ENCODE measurements around the gene ANO4.

Gene ANO4

GRCh38 chr12:100820314-100820713, 25.7 kb downstream of the ANO4 start:
- DNase-seq: no peak

DNA sequence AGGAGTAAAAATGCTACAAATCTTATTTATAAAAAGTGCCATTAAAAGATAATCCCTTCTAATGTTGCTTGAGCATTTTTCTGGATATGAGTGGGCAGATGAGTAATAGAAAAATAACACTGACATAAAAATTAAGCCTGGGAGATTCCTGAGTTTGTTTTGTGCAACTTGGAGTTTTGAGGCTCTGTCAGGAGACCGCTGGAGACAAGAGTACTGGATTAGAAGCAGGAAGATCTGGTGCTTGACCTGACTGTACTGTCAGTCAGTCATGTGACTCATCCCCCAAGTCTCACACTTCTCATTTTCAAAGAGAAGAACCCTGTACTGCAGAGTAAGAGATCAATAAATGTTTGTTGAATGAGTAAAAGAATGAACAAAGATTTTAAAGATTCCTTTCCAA, 29.4 kb downstream of the ANO4 start:
- no peak for DNase-seq

GRCh38 chr12:100824476-100824875, 29.9 kb downstream of the ANO4 start:
- no peak for DNase-seq

GRCh38 chr12:100826323-100826722, 31.7 kb downstream of the ANO4 start:
- no peak for DNase-seq

- DNase-seq: no peak
These were observed 33.4 kb downstream of the ANO4 start for GRCh38 chr12:100827901-100828520.

DNA sequence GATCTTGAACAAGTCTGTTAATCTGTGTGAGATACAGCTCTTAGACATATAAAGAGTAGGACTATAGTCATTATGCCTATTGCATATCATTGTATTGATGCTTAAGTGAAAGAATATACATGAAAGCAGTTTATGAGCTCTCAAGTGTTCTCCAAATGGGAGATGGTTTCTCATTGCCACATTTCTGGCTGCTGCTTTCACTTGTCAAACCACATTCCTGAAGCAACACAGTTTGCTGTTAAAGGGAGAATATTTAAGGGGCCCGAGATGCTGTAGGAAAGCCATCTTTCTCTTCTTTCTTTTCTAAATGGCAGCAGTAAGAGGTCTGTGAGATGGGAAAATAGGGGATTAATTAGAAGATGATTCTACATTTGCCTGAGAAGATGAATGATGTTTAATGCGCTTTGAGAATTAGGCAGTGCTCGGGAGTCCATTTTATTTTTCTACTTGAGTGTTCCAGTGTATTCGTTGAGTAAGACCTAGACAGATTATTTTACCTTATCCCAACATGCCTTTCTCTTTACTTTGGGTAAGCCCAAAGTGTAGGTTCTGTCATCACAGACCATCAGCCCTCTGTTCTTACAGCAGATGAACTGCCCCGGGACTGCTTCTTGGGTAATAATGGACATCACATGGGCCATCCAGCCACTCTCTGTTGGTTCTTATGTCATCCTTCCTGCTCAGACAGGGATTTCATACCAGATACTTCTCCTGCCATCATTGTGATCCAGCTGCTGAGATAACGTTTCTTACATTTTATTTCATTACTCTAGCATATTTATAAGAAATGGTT, 35.6 kb downstream of the ANO4 start:
- no peak for DNase-seq

DNA sequence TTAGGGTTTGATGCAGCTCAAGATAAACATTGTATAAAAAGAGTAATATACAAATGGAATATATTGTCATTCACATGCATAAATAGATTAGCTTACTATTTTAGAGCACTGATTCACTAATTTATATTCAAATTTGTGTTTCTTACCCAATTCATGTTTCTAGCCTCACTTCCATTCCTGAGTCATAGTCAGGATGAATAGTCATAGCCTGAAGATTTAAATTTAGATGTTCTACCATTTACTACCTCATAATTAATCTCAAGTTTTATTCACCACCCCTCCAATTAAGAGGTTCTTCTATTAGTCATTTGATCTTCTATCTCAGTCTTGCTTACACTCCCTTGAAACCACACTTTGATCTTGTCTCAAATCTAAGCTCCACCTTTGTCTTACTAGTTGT, 38.7 kb downstream of the ANO4 start:
- no peak for DNase-seq

DNA sequence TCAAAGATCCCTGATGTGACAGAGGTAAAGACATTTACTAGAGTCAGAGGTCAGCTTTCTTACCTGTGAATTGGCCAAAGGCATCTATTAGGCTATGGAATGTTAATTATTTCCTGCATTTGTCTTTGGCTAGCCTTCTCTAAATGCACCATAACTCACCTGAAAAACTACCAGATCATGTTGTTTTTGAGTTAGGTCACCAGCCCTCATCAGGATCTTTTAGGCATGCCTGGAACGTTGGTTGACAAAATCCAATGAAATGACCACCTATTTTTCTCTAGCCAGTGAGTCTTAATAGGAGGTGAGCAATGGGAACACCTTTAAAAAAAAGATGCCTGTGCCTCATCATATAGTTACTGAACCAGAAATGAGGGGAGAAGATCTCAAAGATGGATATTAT, 46.2 kb downstream of the ANO4 start:
- DNase-seq: no peak

DNA sequence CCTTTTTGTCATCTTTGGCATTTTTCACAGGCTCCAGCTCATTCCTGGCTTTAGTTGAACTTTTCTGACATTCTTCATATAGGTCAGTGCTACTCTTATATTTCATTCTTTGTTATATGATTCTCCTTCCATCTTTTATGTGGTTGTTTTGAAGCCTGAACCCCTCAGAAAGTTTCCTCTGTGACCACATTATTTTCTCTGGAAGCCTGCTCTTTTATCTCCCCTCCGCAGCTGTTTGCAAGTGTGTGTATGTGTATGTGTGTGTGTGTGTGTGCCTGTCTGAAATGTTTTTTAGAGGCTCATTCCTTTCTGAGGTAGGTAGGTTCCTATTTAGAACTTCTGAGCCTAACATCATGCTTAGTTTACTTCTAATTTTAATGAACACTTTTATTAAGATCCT, 47.6 kb downstream of the ANO4 start:
- no peak for DNase-seq

GRCh38 chr12:100843061-100843460, 48.5 kb downstream of the ANO4 start:
- DNase-seq: no peak

DNA sequence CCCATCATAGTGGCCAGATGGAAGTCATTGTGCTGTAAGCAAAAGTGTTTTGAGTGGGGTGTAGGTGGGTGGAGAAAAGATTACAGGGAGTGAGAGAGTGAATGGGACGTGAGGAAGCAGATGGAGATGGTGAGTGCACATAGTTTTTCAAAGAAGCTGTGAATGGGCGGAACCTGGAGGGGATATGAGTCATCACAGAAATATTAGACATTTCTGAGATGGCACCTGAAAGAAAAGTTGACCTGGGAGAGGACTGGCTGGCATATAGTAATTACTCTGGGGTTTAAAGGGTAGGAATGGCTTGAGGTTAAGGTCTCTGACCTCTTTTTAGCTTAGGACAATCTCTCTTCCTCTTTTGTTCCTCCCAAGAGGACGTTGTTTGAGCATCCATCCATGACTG, 50.5 kb downstream of the ANO4 start:
- no peak for DNase-seq

DNA sequence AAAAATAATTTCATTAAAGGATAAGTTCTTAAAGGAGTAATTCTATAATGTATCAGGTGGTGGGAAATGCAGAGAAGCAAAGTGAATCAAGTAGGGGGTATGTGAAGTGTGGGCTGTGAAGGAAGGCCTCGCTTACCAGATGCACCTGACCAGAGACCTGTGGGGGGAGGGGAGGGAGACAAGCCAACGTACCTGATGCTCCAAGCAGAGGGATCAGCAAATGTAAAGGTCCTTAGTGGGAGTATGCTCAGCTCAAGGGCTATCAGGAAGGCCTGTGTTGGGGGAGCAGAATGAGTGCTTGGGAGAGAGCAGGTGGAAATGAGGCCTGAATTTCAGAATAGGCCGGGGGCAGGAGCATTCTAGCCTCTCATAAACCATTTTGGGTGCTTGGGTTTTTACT, 57.1 kb downstream of the ANO4 start:
- no peak for DNase-seq

DNA sequence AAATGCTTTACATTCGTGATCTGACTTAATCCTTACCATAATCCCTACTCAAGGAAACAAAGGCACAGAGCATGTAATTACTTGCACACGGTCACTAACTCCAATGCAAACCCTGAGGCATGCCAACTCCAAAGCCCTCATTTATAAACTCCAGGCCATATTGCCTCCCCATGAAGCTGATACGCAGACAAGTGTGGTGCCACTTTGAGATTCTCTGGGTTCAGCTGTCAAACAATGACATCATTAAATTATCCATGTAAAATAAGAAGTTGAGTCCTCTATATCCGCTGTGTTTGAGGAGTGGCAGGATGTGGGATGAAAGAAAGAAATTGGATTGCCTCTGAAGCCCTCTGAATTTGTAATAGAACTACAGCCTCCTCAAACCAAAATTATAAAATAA, 62.8 kb downstream of the ANO4 start:
- no peak for DNase-seq

GRCh38 chr12:100857971-100858370, 63.4 kb downstream of the ANO4 start:
- DNase-seq: no peak

DNA sequence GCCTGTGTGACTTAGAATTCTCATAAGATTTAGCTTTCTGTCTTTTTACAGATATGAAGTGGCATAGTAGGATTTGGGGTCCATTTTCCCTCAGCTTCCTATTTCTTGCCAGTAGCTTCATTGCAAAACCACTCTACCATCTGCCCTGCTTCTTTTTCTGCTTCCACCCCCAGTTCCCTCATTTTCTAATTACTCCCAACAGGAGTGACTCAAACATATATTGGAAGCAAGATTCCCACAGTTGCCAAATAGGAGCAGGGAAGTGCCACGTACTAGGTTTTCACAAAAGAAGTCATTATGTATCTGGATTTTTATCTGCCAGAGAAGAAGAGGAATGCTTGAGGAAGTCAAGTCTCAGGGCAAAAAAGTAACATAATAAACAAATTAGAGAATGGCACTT, 64.1 kb downstream of the ANO4 start:
- no peak for DNase-seq

DNA sequence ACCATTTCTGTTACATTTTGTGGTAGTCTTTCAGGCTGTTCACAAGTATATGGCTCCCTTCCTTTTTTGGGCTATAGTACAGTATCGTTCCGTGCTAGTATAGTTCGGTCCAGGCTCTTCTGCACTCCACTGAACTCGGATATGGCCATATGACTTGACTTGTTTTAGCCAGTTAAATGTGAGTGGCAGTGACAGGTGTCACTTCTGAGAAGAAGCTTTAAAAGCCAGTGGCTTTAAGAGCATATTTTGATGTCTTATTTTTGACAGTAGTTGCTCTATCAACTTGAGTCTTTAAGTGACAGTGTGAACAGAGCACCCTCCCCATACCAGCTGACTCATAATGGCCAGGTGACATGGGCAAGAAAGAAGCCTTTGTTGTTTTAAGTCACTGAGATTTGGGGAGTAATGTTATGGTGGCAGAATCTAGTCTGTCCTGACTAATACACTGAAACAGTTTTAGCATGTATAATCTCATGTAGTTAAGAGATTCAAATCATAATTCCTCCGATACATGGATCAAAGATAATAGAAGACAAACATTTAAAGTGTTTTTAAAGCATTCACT, 64.6 kb downstream of the ANO4 start:
- DNase-seq: no peak

DNA sequence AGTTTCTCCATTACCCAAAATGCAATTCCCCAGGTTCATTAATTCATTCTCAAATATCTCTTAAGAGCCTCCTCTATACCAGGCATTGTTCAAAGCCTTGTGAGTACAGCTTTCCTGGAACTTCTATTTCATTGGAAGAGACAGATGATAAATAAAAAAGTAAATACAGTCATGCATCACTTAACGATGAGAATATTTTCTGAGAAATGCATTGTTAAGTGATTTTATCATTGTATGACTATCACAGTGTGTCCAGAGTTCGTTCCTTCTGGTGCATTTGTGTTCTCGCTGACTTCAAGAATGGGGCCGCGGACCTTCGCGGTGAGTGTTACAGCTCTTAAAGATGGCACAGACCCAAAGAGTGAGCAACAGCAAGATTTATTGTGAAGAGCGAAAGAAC, 66.0 kb downstream of the ANO4 start:
- no peak for DNase-seq

GRCh38 chr12:100862676-100863075, 68.1 kb downstream of the ANO4 start:
- DNase-seq: no peak

DNA sequence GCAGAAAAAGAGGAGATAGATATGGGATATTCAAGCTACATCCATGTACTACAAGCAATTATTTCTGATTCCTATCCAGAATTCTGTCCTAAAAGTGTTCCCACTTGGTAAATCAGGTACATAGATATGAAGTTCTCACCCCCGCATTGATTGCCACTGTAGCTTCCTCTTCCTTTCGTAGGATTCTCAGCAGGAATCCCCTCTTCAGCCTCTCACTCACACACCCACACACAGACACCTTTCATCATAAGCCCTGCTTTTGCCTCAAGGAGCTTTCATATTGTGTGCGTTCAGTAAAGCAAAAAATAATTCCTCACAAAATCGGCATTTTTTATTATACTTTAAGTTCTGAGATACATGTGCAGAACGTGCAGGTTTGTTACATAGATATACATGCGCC, 69.8 kb downstream of the ANO4 start:
- no peak for DNase-seq

GRCh38 chr12:100867639-100868393, 73.2 kb downstream of the ANO4 start:
- DNase-seq: no peak

DNA sequence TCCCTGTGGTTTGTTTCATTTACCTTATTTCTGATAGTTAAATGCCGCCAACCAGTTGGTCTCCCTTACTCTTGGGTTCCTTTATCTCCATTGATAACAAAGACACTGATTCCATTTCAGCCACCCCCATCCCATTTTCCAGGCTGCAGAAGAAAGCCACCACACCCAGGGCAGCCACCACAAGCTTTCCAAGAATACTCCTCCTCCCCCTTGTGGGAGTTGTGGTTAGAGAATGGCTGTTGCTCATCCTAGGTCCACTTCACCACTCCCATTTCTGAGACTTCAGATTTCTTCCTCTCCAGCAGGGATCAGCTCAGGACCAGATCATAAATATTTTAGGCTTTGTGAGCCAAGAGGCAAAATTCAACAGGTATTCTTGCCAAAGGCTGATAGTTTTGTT, 73.9 kb downstream of the ANO4 start:
- no peak for DNase-seq

DNA sequence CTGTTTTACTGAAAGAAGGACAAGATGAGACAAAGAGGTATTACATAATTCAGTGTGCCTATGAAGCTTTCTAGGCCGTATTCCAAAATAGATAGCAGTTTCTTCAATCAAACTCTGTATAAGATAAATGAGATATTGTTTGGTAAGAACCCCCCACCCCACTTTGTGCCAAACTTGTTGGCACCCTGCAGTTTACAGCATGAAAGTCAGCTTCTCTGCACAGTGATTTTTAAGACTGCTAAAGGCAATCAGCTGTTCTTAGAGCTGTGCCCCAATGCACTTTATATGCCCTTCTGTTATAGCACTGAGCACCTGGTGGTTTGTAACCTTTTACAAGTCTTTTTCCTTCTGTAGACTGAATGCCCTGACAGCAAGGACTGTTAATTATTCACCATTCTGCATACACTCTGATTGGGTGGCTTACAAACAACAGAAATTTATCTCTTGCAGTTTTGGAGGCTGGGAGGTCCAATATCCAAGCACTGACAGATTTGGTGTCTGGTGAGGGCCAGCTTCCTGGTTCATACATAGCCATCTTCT, 76.7 kb downstream of the ANO4 start:
- DNase-seq: no peak

GRCh38 chr12:100875156-100875555, 80.6 kb downstream of the ANO4 start:
- no peak for DNase-seq
